HG03575 (cell line): Measurements from ENCODE around the gene REX1BD.

Source experiments
- ATAC-seq: cut with Tn5 transposase; IDR thresholded peaks from one replicate; pipeline ENCODE4 v1.9.1; 2021; ENCODE audit not compliant: unreplicated experiment, insufficient number of reproducible peaks, low FRiP score; ENCODE audit errors: extremely low read depth

The REX1BD gene

GRCh38 chr19:18610556-18611326 lies 22.1 kb downstream of the REX1BD start:
- ATAC-seq: no peak

GRCh38 chr19:18611327-18612050 lies 22.9 kb downstream of the REX1BD start:
- no peak for ATAC-seq

GRCh38 chr19:18612051-18612771 lies 23.6 kb downstream of the REX1BD start:
- ATAC-seq: no peak

GRCh38 chr19:18612772-18613588 lies 24.4 kb downstream of the REX1BD start, which contains the start of gene TMEM59L:
TMEM59L (plus strand) TSS chr19:18612870; CDS start chr19:18612959, 89 bp downstream.
- ATAC-seq: no peak

GRCh38 chr19:18613589-18614234 lies 25.1 kb downstream of the REX1BD start:
- no peak for ATAC-seq

DNA sequence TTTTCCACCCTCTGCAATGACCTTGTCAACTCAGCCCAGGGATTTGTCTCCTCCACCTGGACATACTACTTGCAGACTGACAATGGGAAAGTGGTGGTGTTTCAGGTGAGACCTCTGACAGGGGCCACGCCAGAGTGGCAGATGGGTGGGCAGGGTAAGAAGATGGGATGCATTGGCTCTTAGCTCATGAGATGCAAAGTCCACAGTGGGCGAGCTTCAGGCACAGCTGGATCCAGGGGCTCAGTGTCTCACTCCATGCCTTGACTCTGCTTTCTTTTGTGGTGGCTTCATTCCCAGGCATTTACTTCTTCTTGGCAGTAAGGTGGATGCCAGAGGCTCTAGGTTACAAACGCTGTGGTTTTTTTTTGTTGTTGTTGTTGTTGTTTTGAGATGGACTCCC lies 27.4 kb downstream of the REX1BD start:
- no peak for ATAC-seq

GRCh38 chr19:18617562-18617961 lies 29.0 kb downstream of the REX1BD start:
- ATAC-seq: no peak

- ATAC-seq: no peak
Observed at GRCh38 chr19:18618236-18618635, 29.6 kb downstream of the REX1BD start.

DNA sequence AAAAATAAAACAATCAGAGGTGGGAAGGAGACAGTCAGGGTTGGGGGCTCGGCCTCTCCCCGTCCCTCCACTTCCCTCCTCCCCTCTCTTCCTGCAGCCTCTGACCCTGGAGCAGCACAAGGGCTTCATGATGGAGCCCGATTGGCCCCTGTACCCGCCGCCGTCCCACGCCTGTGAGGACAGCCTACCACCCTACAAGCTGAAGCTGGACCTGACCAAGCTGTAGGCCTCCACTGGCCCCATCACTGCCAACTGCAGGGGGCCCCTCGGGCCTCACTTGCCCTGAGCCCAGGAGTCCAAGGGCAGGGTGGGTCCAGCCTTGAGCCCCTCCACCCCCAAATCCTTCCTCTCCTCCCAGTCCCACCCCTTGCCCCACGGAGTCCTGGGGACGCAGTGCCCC lies 31.7 kb downstream of the REX1BD start:
- ATAC-seq: no peak

- no peak for ATAC-seq
Observed at GRCh38 chr19:18620902-18621301, 32.3 kb downstream of the REX1BD start.

GRCh38 chr19:18626906-18627305 lies 38.3 kb downstream of the REX1BD start:
- ATAC-seq: no peak

GRCh38 chr19:18629166-18630088 lies 40.8 kb downstream of the REX1BD start:
- ATAC-seq: no peak

DNA sequence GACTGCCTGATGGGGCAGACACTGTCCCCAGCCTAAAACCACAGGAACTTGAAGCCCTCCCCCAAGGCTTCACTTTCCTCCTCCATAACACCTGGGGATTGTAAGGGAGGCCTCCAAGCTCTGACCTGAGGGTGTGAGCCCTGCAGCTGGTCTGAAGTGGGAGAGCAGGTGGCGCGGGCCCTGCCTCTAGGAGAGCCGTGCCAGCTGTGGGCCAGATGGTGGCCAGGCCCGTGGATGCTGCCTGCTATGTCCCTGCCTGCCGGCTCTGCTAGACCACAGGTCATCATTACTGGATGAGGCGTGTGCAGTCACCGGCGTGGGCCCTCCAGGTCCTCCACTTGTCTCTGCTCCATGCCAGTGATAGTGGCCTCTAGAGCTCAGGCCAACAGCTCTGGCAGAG lies 44.7 kb downstream of the REX1BD start:
- no peak for ATAC-seq

GRCh38 chr19:18634612-18635297 lies 46.2 kb downstream of the REX1BD start:
- no peak for ATAC-seq

DNA sequence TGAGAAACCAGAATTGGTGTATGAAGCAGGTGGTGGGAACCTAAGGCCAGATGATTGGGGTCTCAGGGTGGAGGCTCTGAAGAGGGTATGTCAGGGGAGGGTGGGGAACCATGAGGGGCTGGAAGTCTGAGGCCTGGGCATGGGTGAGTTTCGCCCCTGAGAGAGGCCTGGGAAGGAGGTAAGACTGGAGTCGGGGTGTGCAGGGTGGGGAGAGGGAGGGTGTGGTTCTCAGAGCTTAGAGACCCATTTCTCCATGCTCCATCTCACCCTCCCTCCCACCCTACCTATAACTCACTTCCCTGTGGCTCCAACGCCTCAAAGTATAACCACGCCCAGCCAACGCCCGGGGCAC lies 47.2 kb downstream of the REX1BD start:
- ATAC-seq: no peak

DNA sequence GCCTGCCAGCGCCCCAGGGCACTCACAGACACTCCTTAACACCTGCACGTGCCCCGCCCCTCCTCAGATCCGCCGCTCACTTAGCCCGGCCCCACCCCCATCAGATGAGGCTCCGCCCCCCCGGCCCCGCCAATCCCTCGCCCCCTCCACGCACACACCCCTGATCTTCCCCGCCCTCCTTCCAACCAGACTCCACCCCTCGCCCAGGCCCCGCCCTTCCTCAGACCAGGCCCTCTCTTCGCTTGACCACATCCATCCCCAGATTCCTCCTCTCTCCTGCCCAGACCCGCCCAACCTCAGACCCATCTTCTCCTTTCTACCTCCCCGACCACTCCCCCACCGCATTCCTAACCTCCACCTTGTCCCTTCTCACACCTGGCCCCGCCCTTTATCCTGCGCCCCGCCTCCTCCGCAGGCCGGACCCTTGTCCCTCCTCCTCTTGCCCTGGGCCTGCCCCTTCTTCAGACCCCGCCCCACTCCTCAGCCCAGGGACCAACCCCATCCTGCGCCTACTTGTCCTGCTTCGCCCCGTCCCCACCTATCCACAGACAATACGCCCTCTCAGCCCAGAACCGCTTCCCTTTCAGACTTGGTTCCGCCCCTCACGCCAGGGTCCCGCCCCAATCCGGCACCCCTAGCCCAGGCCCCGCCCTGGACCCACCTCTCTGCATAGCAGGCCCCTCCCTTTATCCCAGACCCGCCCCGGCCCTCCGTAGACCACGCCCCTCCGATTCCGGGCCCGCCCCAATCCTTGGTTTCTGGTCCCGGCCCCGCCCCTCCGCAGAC lies 47.8 kb downstream of the REX1BD start:
- peak; percentile 54 for ATAC-seq
